ENCODE data around the gene QTRT2. TPM values are rescaled to one million over a fixed set of nuclear protein-coding genes. Genes with fewer than 3 reads are reported as not detected.

The QTRT2 gene
- total and polyA plus RNA-seq, 2 experiments from 2014 or later = 32.3 to 66.5 TPM

DNA sequence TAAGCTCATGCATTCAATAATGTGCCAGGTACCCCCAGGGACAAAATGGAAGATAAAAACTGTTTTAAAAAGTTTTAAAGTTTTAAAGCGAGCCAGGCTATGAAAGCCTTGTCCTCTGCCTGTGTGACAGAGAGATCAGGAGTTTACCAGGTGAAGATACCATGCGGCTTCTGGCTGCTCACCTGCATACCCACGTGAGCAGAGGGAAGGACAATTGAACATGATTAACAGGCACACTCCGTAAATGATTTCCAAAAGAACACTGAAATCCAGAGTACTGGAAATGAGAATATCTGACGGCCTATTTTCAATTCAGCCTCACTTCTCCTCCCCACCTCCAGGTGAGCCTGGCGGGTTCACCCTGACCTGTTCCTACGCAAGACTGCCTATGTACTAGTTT, 42.3 kb upstream of the QTRT2 start:
- H3K9me2 ChIP-seq (ENCODE audit: insufficient read depth) = no peaks in the 10 kb centered on the region
- H3K27ac ChIP-seq (ENCODE audit: low read depth) = no peak overlapping the region
- H3K27me3 ChIP-seq (ENCODE audit: insufficient read depth) = no peaks in the 10 kb centered on the region
- Mint-ChIP-seq H3K4me3 (no peak overlapping the region), H3K36me3 (ENCODE audit: low read depth) (no peaks in the 10 kb centered on the region), H3K27me3 (ENCODE audit: insufficient read depth, low read depth, poor library complexity) (peaks cover 1% of the 10 kb centered on the region), H3K4me1 (peaks cover 7% of the 10 kb centered on the region), H3K27ac (no peak overlapping the region), H3K9me3 (no peaks in the 10 kb centered on the region)
- no peaks in the 10 kb centered on the region for H4K20me1 ChIP-seq (replicated peaks; ENCODE audit: insufficient read depth)
- TF ChIP-seq ZNF114 (CRISPR knock-in tag; IDR thresholded peaks at IDR 0.05) (no peak), EZH2 (IDR thresholded peaks at IDR 0.05; ENCODE audit: low read depth, unreplicated experiment) (no peak), CREB1 (CRISPR knock-in tag; IDR thresholded peaks at IDR 0.05; ENCODE audit: low read depth) (no peak), JUNB (IDR thresholded peaks at IDR 0.05; ENCODE audit: unreplicated experiment) (no peak), STAT1 (IDR thresholded peaks at IDR 0.05; ENCODE audit: unreplicated experiment) (no peak), ZNF331 (CRISPR knock-in tag; IDR thresholded peaks at IDR 0.05; ENCODE audit: low read depth) (no peak), EZH2phosphoT487 (IDR thresholded peaks at IDR 0.05; ENCODE audit: unreplicated experiment) (no peak), POLR2AphosphoS5 (IDR thresholded peaks at IDR 0.05; ENCODE audit: low read depth) (no peak), NANOG (IDR thresholded peaks at IDR 0.05; ENCODE audit: borderline replicate concordance) (no peak)
- TF ChIP-seq, protein P1, sequence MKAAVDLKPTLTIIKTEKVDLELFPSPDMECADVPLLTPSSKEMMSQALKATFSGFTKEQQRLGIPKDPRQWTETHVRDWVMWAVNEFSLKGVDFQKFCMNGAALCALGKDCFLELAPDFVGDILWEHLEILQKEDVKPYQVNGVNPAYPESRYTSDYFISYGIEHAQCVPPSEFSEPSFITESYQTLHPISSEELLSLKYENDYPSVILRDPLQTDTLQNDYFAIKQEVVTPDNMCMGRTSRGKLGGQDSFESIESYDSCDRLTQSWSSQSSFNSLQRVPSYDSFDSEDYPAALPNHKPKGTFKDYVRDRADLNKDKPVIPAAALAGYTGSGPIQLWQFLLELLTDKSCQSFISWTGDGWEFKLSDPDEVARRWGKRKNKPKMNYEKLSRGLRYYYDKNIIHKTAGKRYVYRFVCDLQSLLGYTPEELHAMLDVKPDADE (IDR thresholded peaks at IDR 0.05) = no peak
- TF ChIP-seq, protein P2, sequence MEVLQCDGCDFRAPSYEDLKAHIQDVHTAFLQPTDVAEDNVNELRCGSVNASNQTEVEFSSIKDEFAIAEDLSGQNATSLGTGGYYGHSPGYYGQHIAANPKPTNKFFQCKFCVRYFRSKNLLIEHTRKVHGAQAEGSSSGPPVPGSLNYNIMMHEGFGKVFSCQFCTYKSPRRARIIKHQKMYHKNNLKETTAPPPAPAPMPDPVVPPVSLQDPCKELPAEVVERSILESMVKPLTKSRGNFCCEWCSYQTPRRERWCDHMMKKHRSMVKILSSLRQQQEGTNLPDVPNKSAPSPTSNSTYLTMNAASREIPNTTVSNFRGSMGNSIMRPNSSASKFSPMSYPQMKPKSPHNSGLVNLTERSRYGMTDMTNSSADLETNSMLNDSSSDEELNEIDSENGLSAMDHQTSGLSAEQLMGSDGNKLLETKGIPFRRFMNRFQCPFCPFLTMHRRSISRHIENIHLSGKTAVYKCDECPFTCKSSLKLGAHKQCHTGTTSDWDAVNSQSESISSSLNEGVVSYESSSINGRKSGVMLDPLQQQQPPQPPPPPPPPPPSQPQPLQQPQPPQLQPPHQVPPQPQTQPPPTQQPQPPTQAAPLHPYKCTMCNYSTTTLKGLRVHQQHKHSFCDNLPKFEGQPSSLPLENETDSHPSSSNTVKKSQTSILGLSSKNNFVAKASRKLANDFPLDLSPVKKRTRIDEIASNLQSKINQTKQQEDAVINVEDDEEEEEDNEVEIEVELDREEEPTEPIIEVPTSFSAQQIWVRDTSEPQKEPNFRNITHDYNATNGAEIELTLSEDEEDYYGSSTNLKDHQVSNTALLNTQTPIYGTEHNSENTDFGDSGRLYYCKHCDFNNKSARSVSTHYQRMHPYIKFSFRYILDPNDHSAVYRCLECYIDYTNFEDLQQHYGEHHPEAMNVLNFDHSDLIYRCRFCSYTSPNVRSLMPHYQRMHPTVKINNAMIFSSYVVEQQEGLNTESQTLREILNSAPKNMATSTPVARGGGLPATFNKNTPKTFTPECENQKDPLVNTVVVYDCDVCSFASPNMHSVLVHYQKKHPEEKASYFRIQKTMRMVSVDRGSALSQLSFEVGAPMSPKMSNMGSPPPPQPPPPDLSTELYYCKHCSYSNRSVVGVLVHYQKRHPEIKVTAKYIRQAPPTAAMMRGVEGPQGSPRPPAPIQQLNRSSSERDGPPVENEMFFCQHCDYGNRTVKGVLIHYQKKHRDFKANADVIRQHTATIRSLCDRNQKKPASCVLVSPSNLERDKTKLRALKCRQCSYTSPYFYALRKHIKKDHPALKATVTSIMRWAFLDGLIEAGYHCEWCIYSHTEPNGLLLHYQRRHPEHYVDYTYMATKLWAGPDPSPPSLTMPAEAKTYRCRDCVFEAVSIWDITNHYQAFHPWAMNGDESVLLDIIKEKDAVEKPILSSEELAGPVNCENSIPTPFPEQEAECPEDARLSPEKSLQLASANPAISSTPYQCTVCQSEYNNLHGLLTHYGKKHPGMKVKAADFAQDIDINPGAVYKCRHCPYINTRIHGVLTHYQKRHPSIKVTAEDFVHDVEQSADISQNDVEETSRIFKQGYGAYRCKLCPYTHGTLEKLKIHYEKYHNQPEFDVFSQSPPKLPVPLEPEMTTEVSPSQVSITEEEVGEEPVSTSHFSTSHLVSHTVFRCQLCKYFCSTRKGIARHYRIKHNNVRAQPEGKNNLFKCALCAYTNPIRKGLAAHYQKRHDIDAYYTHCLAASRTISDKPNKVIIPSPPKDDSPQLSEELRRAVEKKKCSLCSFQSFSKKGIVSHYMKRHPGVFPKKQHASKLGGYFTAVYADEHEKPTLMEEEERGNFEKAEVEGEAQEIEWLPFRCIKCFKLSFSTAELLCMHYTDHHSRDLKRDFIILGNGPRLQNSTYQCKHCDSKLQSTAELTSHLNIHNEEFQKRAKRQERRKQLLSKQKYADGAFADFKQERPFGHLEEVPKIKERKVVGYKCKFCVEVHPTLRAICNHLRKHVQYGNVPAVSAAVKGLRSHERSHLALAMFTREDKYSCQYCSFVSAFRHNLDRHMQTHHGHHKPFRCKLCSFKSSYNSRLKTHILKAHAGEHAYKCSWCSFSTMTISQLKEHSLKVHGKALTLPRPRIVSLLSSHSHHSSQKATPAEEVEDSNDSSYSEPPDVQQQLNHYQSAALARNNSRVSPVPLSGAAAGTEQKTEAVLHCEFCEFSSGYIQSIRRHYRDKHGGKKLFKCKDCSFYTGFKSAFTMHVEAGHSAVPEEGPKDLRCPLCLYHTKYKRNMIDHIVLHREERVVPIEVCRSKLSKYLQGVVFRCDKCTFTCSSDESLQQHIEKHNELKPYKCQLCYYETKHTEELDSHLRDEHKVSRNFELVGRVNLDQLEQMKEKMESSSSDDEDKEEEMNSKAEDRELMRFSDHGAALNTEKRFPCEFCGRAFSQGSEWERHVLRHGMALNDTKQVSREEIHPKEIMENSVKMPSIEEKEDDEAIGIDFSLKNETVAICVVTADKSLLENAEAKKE (CRISPR knock-in tag; IDR thresholded peaks at IDR 0.05) = no peak
- TF ChIP-seq, protein P3, sequence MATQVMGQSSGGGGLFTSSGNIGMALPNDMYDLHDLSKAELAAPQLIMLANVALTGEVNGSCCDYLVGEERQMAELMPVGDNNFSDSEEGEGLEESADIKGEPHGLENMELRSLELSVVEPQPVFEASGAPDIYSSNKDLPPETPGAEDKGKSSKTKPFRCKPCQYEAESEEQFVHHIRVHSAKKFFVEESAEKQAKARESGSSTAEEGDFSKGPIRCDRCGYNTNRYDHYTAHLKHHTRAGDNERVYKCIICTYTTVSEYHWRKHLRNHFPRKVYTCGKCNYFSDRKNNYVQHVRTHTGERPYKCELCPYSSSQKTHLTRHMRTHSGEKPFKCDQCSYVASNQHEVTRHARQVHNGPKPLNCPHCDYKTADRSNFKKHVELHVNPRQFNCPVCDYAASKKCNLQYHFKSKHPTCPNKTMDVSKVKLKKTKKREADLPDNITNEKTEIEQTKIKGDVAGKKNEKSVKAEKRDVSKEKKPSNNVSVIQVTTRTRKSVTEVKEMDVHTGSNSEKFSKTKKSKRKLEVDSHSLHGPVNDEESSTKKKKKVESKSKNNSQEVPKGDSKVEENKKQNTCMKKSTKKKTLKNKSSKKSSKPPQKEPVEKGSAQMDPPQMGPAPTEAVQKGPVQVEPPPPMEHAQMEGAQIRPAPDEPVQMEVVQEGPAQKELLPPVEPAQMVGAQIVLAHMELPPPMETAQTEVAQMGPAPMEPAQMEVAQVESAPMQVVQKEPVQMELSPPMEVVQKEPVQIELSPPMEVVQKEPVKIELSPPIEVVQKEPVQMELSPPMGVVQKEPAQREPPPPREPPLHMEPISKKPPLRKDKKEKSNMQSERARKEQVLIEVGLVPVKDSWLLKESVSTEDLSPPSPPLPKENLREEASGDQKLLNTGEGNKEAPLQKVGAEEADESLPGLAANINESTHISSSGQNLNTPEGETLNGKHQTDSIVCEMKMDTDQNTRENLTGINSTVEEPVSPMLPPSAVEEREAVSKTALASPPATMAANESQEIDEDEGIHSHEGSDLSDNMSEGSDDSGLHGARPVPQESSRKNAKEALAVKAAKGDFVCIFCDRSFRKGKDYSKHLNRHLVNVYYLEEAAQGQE (IDR thresholded peaks at IDR 0.05; ENCODE audit: unreplicated experiment) = no peak
- TF ChIP-seq, protein P4, sequence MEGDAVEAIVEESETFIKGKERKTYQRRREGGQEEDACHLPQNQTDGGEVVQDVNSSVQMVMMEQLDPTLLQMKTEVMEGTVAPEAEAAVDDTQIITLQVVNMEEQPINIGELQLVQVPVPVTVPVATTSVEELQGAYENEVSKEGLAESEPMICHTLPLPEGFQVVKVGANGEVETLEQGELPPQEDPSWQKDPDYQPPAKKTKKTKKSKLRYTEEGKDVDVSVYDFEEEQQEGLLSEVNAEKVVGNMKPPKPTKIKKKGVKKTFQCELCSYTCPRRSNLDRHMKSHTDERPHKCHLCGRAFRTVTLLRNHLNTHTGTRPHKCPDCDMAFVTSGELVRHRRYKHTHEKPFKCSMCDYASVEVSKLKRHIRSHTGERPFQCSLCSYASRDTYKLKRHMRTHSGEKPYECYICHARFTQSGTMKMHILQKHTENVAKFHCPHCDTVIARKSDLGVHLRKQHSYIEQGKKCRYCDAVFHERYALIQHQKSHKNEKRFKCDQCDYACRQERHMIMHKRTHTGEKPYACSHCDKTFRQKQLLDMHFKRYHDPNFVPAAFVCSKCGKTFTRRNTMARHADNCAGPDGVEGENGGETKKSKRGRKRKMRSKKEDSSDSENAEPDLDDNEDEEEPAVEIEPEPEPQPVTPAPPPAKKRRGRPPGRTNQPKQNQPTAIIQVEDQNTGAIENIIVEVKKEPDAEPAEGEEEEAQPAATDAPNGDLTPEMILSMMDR (conservative IDR thresholded peaks at IDR 0.05; ENCODE audit: low read depth in 2 of 2) = no peak
- no peak overlapping the region for H3K4me2 ChIP-seq
- no peaks in the 10 kb centered on the region for H3K36me3 ChIP-seq (ENCODE audit: insufficient read depth)
- no peaks in the 10 kb centered on the region for H3K4me1 ChIP-seq (ENCODE audit: insufficient read depth)
- H3K79me2 ChIP-seq (replicated peaks; ENCODE audit: insufficient read depth) = no peaks in the 10 kb centered on the region
- no peak overlapping the region for H3K4me3 ChIP-seq
- no peaks in the 10 kb centered on the region for H3F3A ChIP-seq (replicated peaks; ENCODE audit: low read depth)
- no peak for ATAC-seq
- H2AFZ ChIP-seq = no peak overlapping the region
- DNase-seq (ENCODE audit: low spot score) = no peak

Data from GM23338 (cell line).